GM19035 (cell line): ENCODE measurements around the gene EFCAB11.

Experiments
- ATAC-seq: cut with Tn5 transposase; IDR thresholded peaks from one replicate; pipeline ENCODE4 v1.9.1; 2021; ENCODE audit not compliant: unreplicated experiment

Gene EFCAB11

GRCh38 chr14:89870316-89870715 lies 84.2 kb downstream of the EFCAB11 start:
- no peak for ATAC-seq

DNA sequence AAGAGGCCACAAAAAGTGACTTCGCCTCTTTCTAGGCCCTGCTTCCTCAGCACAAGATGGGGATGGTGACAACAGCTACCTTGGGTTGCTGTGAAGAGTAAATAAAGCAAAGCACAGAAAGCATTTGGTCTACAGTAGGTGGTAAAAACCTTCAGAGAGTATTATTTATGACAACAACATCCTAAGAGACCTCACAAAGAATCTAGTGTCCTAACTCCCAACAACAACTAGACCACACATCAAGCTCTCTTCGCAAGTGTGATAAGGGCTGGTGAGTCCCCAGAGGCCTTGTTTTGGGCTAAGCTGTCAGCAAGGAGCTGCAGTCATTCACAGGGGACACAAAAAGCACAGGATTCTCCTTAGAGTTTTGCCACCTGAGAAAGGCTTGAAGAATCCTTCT lies 84.9 kb downstream of the EFCAB11 start:
- no peak for ATAC-seq

DNA sequence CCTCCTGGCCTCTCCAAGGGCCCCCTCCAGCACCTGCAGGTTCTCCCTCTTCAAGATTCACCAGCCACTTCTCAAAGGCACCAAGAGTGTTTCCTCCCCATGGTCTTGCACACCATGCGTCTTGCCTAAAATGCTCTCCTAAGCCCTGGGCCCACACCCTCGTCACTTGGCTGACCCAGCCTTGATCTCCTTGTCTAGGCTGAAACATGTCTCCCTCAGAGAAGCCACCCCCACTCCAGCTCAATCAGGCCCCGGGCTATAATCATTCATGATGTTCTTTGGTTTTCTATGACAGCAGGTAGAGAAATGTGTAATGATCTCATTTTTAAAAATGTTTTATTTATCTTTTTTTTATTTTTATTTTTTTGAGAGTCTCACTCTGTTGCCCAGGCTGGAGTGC lies 88.1 kb downstream of the EFCAB11 start:
- ATAC-seq = no peak

- no peak for ATAC-seq
Observed at GRCh38 chr14:89865153-89865552, 89.4 kb downstream of the EFCAB11 start.

DNA sequence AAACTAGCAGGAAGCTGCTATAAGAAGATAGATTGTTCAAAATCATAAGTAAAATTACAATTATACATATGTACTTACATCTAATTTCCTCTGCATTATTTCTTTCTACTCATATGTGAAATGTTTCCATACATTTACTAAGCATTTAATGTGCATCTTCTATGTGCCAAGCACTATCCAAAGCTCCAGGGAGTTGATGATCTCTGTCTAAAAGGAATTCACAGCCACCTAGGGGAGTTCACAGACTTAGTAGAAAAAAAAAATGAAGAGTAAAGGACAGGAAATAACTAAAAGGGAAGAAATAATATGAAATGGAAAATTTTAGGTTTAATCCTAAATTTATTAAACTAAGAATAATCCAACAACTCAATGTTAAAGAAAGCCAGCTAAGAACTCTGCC lies 91.7 kb downstream of the EFCAB11 start:
- ATAC-seq = no peak

GRCh38 chr14:89861630-89862029 lies 92.9 kb downstream of the EFCAB11 start:
- no peak for ATAC-seq

- no peak for ATAC-seq
Observed at GRCh38 chr14:89858089-89858488, 96.4 kb downstream of the EFCAB11 start.

- no peak for ATAC-seq
Observed at GRCh38 chr14:89856871-89857345, 97.6 kb downstream of the EFCAB11 start.

- ATAC-seq = no peak
Observed at GRCh38 chr14:89855961-89856656, 98.4 kb downstream of the EFCAB11 start.

GRCh38 chr14:89853936-89854693 lies 100.4 kb downstream of the EFCAB11 start:
- ATAC-seq = no peak

- ATAC-seq = no peak
Observed at GRCh38 chr14:89851106-89851505, 103.4 kb downstream of the EFCAB11 start.

- no peak for ATAC-seq
Observed at GRCh38 chr14:89849931-89850330, 104.6 kb downstream of the EFCAB11 start.

DNA sequence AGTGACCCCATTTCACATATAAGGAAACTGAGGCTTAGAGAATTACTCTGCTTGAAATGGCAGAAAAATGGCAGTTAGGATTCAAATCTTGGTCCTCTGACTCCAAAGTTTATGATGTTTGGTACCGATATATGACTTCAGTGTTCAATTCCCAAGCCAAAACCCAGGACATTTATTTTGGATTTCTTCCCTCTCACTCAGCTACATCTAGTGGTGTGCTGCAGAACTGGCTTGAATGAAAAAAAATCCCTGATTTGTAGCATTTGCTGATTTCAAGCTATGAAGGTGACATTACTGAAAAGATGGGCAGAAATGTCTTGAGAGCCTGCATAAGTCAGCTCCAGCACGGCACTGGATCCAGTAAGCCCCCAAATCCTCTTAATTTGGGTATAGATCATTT lies 106.4 kb downstream of the EFCAB11 start:
- no peak for ATAC-seq

GRCh38 chr14:89845346-89845745 lies 109.2 kb downstream of the EFCAB11 start:
- no peak for ATAC-seq

DNA sequence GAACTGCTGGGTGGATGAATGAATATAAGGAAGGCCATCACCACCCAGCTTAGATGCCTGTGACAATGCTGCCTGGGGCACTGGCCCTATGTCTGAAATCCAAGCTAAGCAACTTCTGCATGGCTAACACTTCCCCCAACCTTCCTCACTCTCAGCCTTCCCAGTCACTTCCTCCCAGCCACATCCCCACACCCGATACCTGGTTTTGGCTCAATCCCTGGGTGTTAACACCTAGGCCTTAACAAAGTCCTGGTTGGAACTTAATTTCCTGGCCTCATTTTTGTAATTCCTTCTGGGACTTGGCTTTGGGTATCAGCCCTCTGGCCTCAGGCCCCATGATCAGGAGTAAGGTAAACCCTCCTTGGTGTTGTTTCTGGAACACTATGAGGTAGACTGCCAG lies 110.0 kb downstream of the EFCAB11 start:
- no peak for ATAC-seq

GRCh38 chr14:89842837-89843236 lies 111.7 kb downstream of the EFCAB11 start:
- ATAC-seq = no peak

GRCh38 chr14:89841851-89842250 lies 112.7 kb downstream of the EFCAB11 start:
- no peak for ATAC-seq

DNA sequence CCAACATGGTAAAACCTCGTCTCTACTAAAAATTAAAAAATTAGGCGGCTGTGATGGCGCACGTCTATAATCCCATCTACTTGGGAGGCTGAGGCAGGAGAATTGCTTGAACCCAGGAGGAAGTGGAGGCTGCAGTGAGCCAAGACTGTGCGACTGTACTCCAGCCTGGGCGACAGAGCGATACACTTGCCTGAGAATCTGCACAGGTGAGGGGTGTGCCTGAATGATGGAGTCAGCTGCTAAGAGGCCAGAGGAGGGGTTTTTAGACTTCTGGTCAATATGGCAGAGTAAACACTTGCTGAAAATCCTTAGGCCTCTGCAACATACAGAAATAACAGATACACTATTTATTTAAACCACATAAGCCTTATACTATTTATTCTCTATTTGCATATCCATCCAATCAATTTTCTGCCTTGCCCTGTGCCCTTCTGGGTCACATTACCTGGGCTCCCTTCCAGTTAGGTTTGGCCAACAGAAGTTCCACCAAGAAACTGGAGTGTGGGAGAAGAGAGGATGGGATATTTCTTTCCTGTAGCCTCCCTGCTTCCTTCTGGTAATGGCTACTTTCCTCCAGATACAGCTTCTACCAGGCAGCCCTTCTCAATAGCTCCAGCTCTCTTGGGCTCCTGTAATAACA lies 117.6 kb downstream of the EFCAB11 start:
- no peak for ATAC-seq

GRCh38 chr14:89833661-89834060 lies 120.9 kb downstream of the EFCAB11 start:
- ATAC-seq = no peak

GRCh38 chr14:89833120-89833532 lies 121.4 kb downstream of the EFCAB11 start:
- no peak for ATAC-seq

GRCh38 chr14:89828471-89829165 lies 125.9 kb downstream of the EFCAB11 start:
- ATAC-seq = no peak
